HCT116 (cell line): Measurements from ENCODE around the gene RUNDC1. TPM values are rescaled to one million over a fixed set of nuclear protein-coding genes. Genes with fewer than 3 reads are reported as not detected.

Experiments used
- ATAC-seq: fragments of 200-7000 bp; cut with Tn5 transposase; 2 replicates; pipeline ENCODE4 v1.9.1; 2020; ENCODE audit warnings: mild to moderate bottlenecking, moderate library complexity
- BruUV-seq: library from RNA; stranded (reverse); fragments of 400-500 nt; replicated peaks from 2 replicates; lab custom pipeline; 2021; lab: Mats Ljungman, UMichigan
- CTCF ChIA-PET: fragments of 300-600 bp; sonication (Branson Sonifier 250); formaldehyde crosslinking; loops from one replicate; lab custom pipeline; 2021; ENCODE audit warnings: antibody characterized with exemption; lab: Charles Lee
- POLR2A ChIA-PET: fragments of 300-600, 350-600 bp; sonication (Branson Sonifier 250); formaldehyde crosslinking; loops from one replicate; lab custom pipeline; 2021; ENCODE audit warnings: antibody characterized with exemption; lab: Charles Lee
- RAD21 ChIA-PET, 2 experiments: fragments of 300-600 bp; sonication (Branson Sonifier 250); formaldehyde crosslinking; loops; one replicate each; lab custom pipeline; 2023; ENCODE audit warnings: low total read pairs in 2 of 2; ENCODE audit not compliant: uncharacterized antibody in 2 of 2, unreplicated experiment in 2 of 2, low non-redundant PET in 1 of 2; lab: Charles Lee
- DNase-seq: peaks from one replicate; pipeline ENCODE4 v3.0.0-alpha.2; 2010; ENCODE audit warnings: low read depth, low spot score
- H2AFZ ChIP-seq: fragments of 200-600 bp; shearing (Covaris generic), sonication (generic); 2 replicates; pipeline ENCODE4 v1.6.1; 2017; ENCODE audit warnings: low read depth, mixed run types, mixed read lengths, antibody characterized with exemption, low read length; ENCODE audit not compliant: poor library complexity, severe bottlenecking
- H3K27ac ChIP-seq: 2 replicates; pipeline ENCODE4 v1.5.1; 2012; ENCODE audit warnings: low read depth, low read length
- H3K27me3 ChIP-seq: fragments of 200-600 bp; sonication (generic); 2 replicates; pipeline ENCODE4 v1.6.1; 2016; ENCODE audit warnings: mixed run types, low read length, mixed read lengths; ENCODE audit not compliant: insufficient read depth
- H3K36me3 ChIP-seq, 2 experiments: fragments of 200-500 bp in 1 of 2; fragments of 200-600 bp in 1 of 2; sonication (Bioruptor generic) in 1 of 2; sonication (generic) in 1 of 2; 2 replicates each; pipeline versions ENCODE4 v1.5.1 to v1.6.1; 2014 to 2016; ENCODE audit warnings: low read length in 2 of 2, inconsistent platforms in 1 of 2, mixed read lengths in 1 of 2, mixed run types in 1 of 2; ENCODE audit not compliant: insufficient read depth in 2 of 2, control insufficient read depth in 1 of 2
- H3K4me1 ChIP-seq, 2 experiments: fragments of 200-600 bp in 1 of 2; sonication (generic) in 1 of 2; 2 replicates each; pipeline versions ENCODE4 v1.5.1 to v1.6.1; 2012 to 2017; ENCODE audit warnings: low read length in 2 of 2, inconsistent platforms in 1 of 2, mild to moderate bottlenecking in 1 of 2, mixed read lengths in 1 of 2, mixed run types in 1 of 2, moderate library complexity in 1 of 2; ENCODE audit not compliant: insufficient read depth in 2 of 2, control insufficient read depth in 1 of 2
- H3K4me2 ChIP-seq: fragments of 200-600 bp; sonication (generic); 2 replicates; pipeline ENCODE4 v1.6.1; 2017; ENCODE audit warnings: mixed run types, low read length, mixed read lengths
- H3K4me3 ChIP-seq, 2 experiments: fragments of 200-600 bp in 1 of 2; sonication (generic) in 1 of 2; replicated peaks in 1 of 2; 2 replicates each; pipeline ENCODE4 v1.5.1; 2011 to 2016; ENCODE audit warnings: low read length in 2 of 2, control low read depth in 1 of 2, low read depth in 1 of 2, mild to moderate bottlenecking in 1 of 2, mixed read lengths in 1 of 2, mixed run types in 1 of 2
- H3K79me2 ChIP-seq: fragments of 200-600 bp; sonication (generic); 2 replicates; pipeline ENCODE4 v1.6.1; 2017; ENCODE audit warnings: mild to moderate bottlenecking, mixed run types, low read length, moderate library complexity, mixed read lengths; ENCODE audit not compliant: insufficient read depth
- H3K9ac ChIP-seq: fragments of 200-600 bp; sonication (generic); 2 replicates; pipeline ENCODE4 v1.6.1; 2016; ENCODE audit warnings: low read length, mixed read lengths
- H3K9me2 ChIP-seq: fragments of 200-600 bp; sonication (generic), shearing (Covaris generic); 2 replicates; pipeline ENCODE4 v1.6.1; 2017; ENCODE audit warnings: mixed run types, mild to moderate bottlenecking, moderate library complexity; ENCODE audit not compliant: insufficient read depth
- H3K9me3 ChIP-seq, 2 experiments: fragments of 200-500 bp in 1 of 2; fragments of 200-600 bp in 1 of 2; sonication (Bioruptor generic) in 1 of 2; sonication (generic) in 1 of 2; 2 replicates each; pipeline ENCODE4 v1.6.1; 2014 to 2017; ENCODE audit warnings: low read length in 2 of 2, mixed read lengths in 2 of 2, inconsistent platforms in 1 of 2, low read depth in 1 of 2, mild to moderate bottlenecking in 1 of 2, mixed run types in 1 of 2, moderate library complexity in 1 of 2; ENCODE audit not compliant: control insufficient read depth in 1 of 2, insufficient read depth in 1 of 2
- H4K20me1 ChIP-seq: fragments of 200-600 bp; sonication (generic), shearing (Covaris generic); 2 replicates; pipeline ENCODE4 v1.6.1; 2017; ENCODE audit warnings: mixed run types, mild to moderate bottlenecking, moderate library complexity; ENCODE audit not compliant: insufficient read depth
- CEBPB ChIP-seq: IDR thresholded peaks from 2 replicates; pipeline ENCODE4 v1.6.1; 2012; ENCODE audit warnings: low read depth
- CTCF ChIP-seq, 3 experiments: fragments of 200-600 bp in 1 of 3; sonication (generic) in 1 of 3; IDR thresholded peaks in 2 of 3; conservative IDR thresholded peaks in 1 of 3; 2 replicates each; pipeline ENCODE4 v1.5.1; 2012 to 2017; ENCODE audit warnings: low read depth in 2 of 3, low read length in 2 of 3, antibody characterized with exemption in 1 of 3, borderline replicate concordance in 1 of 3, control low read depth in 1 of 3, mild to moderate bottlenecking in 1 of 3, mixed read lengths in 1 of 3, mixed run types in 1 of 3, moderate library complexity in 1 of 3; ENCODE audit not compliant: insufficient read depth in 1 of 3
- EGR1 ChIP-seq: IDR thresholded peaks from 2 replicates; pipeline ENCODE4 v1.6.1; 2012; ENCODE audit warnings: low read depth
- ELF1 ChIP-seq: IDR thresholded peaks from 2 replicates; pipeline ENCODE4 v1.6.1; 2012; ENCODE audit warnings: low read depth, borderline replicate concordance
- EZH2 ChIP-seq: fragments of 200-600 bp; sonication (generic); IDR thresholded peaks from 2 replicates; pipeline ENCODE4 v1.6.1; 2017; ENCODE audit warnings: antibody characterized with exemption, mixed run types
- JUND ChIP-seq: IDR thresholded peaks from 2 replicates; pipeline ENCODE4 v1.6.1; 2012
- MAX ChIP-seq: IDR thresholded peaks from 2 replicates; pipeline ENCODE4 v1.6.1; 2012
- POLR2AphosphoS5 ChIP-seq: IDR thresholded peaks from 2 replicates; pipeline ENCODE4 v1.6.1; 2011; ENCODE audit warnings: mild to moderate bottlenecking, low read depth, low read length, moderate library complexity
- REST ChIP-seq: IDR thresholded peaks from 2 replicates; pipeline ENCODE4 v1.6.1; 2012; ENCODE audit warnings: low read depth
- SIN3A ChIP-seq: IDR thresholded peaks from 2 replicates; pipeline ENCODE4 v1.6.1; 2012; ENCODE audit warnings: low read depth
- SP1 ChIP-seq: IDR thresholded peaks from 2 replicates; pipeline ENCODE4 v1.6.1; 2012; ENCODE audit warnings: low read depth
- SRF ChIP-seq: IDR thresholded peaks from 2 replicates; pipeline ENCODE4 v1.6.1; 2012; ENCODE audit warnings: low read depth
- TCF7L2 ChIP-seq: IDR thresholded peaks from 2 replicates; pipeline ENCODE4 v1.7.0; 2011; ENCODE audit warnings: borderline replicate concordance, inconsistent platforms; ENCODE audit not compliant: insufficient read depth, insufficient read length; ENCODE audit errors: extremely low read depth
- ZNF274 ChIP-seq: fragments of 200-500 bp; sonication (Bioruptor generic); IDR thresholded peaks from 2 replicates; pipeline ENCODE4 v1.6.1; 2014; ENCODE audit warnings: mild to moderate bottlenecking, low read depth, low read length, inconsistent platforms
- intact Hi-C: fragments of 100-400 bp; cut with micrococcal nuclease; formaldehyde crosslinking; loops from 2 replicates; pipeline ENCODE4 v1.10.0; 2022
- total RNA-seq: library from RNA; stranded (reverse); gene quantifications from one replicate; pipeline ENCODE4 v1.2.1, GENCODE V29; 2021; ENCODE audit not compliant: unreplicated experiment
- TF ChIP-seq, protein P1 (sequence below): IDR thresholded peaks from 2 replicates; pipeline ENCODE4 v1.6.1; 2012

Gene RUNDC1
- total RNA-seq, 1 experiment from 2014 or later = 13.0 TPM

DNA sequence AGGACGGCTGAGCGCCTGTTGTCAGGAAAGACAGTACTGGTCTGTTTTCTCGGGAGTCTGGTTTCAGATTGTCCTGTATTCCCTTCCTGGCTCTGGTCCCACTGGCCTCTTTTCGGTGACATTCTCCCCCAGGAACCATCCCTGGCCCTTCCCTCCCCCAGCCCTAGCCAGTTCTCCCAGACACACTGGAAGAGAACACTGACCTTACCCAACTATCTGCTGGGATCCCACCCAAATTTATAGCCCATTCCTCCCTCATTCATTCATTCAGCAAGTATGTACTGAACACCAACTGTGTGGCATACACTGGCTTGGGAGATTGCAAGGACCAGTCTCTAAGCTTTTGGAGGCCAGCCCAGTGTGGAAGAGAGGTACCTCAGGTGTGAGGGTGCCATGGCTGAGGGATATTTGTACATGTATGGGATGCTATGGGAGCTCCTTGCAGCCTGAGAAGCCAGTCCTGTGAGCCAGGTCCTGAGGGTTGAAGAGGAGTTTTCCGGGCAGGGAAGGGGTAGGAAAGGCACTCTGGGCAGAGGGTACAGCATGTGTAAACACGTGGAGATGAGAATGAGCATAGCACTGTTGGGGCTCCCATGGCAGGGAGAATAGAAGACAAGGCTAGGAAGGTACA, 49.9 kb downstream of the RUNDC1 start (continued):
- TF ChIP-seq SRF (no peak), ELF1 (no peak), ZNF274 (no peak), EZH2 (no peak), MAX (no peak), JUND (no peak), SIN3A (no peak), CTCF (IDR thresholded peaks at IDR 0.05 in 2 of 3, conservative IDR thresholded peaks at IDR 0.05 in 1 of 3; ENCODE audit: borderline replicate concordance in 1 of 3, insufficient read depth in 1 of 3, low read depth in 2 of 3, low read length in 2 of 3) (no peak), CEBPB (no peak), POLR2AphosphoS5 (no peak)

DNA sequence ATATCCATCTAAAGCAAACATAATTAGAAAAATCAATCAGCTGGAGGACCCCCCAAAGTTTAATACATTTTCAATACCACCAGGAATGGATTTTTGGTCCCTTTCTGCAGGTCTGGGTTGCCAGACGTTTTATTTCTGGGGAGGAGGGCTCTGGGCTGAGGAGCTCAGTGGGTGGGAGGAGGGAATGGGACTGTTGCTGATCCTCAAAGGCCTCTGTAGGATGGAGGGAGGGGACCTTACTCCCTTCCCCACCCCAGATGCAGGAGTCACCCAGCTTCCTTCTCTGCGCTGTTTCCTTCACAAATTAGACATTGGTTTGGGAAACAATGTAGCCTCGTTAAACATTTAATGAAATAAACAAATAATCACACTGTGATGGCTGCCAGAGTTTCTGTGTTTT, 51.3 kb downstream of the RUNDC1 start:
- no TSS peak for BruUV-seq
- Histone ChIP-seq H4K20me1 (no peaks in the 10 kb centered on the region), H3K79me2 (no peaks in the 10 kb centered on the region), H3K4me1 (no peaks in the 10 kb centered on the region), H3K4me2 (no peak overlapping the region), H3K4me3 (no peak overlapping the region), H3K36me3 (no peaks in the 10 kb centered on the region), H3K9me2 (no peaks in the 10 kb centered on the region), H3K9ac (no peak overlapping the region), H3K9me3 (no peaks in the 10 kb centered on the region), H2AFZ (no peak overlapping the region), H3K27me3 (no peaks in the 10 kb centered on the region), H3K27ac (no peak overlapping the region)
- DNase-seq = no peak
- ATAC-seq = no peak
- ChIA-PET RAD21 (no interaction called here), POLR2A (no interaction called here), CTCF (no interaction called here)
- TF ChIP-seq SRF (no peak), TCF7L2 (no peak), REST (no peak), SP1 (no peak), EGR1 (no peak), CTCF (IDR thresholded peaks at IDR 0.05 in 2 of 3, conservative IDR thresholded peaks at IDR 0.05 in 1 of 3; ENCODE audit: borderline replicate concordance in 1 of 3, insufficient read depth in 1 of 3, low read depth in 2 of 3, low read length in 2 of 3) (no peak)
- TF ChIP-seq, protein P1, sequence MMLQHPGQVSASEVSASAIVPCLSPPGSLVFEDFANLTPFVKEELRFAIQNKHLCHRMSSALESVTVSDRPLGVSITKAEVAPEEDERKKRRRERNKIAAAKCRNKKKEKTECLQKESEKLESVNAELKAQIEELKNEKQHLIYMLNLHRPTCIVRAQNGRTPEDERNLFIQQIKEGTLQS = no peak
- intact Hi-C loops = no loop called here
